GM18511 (cell line): ENCODE data around the gene VSTM1.

Source experiments
- ATAC-seq: cut with Tn5 transposase; IDR thresholded peaks from one replicate; pipeline ENCODE4 v1.9.1; 2021; ENCODE audit warnings: mild to moderate bottlenecking, moderate library complexity; ENCODE audit not compliant: unreplicated experiment

VSTM1 gene

DNA sequence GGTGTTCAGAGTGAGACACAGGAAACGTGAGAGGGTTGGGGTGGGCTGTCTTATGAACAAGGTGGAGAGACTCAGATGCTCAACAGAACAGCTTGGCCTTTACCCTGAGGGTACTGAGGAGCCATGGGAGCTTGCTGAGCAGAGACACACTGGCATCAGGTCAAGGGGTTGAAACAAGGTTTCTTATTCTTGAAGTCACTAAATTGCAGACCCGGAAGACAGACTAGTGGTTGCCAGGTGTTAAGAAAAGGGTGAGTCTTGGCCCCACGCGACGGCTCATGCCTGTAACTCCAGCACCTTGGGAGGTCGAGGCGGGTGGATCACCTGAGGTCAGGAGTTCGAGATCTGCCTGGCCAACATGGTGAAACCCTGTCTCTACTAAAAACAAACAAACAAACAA is 49.8 kb downstream of the VSTM1 start:
- no peak for ATAC-seq

DNA sequence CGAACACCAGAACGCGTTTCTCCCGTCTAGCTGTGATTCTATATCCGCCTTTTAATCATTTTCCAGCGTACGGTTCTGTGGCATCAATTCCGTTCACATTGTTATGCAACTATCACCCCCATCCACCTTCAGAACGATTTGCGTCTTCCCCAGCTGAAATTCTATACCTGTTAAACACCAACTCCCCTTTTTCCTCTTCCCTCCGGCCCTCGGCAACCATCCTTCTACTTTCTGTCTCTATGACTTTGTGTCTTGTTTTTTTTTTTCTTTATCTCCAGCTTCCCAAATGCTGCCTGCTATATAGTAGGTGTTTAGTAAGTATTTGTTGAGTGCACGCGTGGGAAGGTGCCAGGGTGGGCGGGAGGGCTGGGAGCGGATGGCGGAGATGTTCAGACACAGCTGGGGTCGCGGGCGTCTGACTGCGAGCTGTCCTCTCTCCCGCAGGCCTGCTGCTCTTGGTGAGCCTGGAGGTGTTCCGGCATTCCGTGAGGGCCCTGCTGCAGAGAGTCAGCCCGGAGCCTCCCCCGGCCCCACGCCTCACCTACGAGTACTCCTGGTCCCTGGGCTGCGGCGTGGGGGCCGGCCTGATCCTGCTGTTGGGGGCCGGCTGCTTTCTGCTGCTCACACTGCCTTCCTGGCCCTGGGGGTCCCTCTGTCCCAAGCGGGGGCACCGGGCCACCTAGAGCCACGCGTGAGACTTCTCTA is 52.0 kb downstream of the VSTM1 start:
- ATAC-seq: no peak

DNA sequence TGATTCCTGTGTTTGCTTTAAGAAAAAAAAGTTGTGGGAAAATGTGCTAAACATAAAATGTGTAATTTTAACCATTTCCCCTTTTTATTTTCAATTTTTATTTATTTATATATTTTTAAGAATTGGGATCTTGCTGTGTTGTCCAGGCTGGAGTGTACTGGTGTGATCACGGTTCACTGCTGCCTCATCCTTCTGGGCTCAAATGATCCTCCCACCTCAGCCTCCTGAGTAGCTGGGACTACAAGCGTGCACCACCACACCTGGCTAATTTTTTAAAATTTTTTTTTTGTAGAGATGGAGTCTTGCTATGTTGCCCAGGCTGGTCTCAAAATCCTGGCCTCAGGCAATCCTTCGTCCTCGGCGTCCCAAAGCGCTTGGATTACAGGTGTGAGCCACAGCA is 53.2 kb downstream of the VSTM1 start:
- ATAC-seq: no peak

DNA sequence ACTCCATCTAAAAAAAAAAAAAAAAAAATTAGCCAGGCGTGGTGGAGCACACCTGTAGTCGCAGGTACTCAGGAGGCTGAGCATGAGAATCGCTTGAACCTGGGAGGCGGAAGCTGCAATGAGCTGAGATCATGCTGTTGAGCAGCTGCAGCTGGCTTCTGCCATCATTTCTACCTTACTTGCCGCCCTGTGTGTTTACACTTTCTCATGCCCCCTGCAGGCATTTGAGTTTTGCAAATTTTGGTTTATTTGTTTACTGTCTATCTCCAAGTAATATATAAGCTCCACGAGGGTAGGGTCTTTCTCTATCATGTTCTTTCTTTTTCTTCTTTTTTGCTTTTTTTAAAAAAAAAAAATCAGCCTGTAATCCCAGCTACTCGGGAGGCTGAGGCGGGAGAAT is 54.3 kb downstream of the VSTM1 start:
- ATAC-seq: no peak

DNA sequence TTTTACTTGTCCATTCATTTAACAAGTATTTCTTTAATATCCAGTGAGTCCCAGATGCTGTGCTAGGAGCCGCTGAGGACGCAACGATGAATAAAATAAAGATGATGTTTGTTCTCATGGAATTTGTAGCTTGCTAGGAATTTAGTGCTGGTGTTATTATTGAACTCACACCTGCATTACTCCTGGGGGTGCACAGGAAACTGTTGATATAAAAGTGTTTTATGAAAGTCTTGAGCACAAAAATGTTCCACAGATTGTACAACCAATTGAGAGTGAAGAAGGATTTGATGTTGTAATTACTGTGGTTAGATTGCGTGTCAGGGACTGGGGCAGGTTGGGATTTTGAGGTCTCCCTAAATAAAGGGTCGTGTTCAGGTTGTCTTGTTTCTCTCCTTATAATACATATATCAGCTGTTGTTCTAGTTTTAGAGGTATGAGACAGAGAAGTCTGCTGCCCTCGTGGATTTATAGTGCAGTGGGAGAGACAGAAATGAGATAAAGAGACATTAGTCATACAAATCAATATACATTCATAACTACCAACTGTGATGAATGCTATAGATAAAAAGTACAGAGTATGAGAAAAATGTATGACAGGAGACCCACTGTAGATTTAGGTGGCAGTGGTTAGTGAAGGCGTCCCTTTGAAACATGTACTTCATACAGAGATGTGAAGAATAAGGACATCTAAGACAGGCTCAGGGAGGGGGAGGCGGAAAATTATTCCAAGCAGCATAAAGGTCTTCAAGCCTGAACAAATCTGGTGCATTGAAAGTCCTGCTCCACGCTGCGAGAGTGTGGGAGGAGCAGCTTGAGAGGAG is 61.0 kb downstream of the VSTM1 start:
- no peak for ATAC-seq

DNA sequence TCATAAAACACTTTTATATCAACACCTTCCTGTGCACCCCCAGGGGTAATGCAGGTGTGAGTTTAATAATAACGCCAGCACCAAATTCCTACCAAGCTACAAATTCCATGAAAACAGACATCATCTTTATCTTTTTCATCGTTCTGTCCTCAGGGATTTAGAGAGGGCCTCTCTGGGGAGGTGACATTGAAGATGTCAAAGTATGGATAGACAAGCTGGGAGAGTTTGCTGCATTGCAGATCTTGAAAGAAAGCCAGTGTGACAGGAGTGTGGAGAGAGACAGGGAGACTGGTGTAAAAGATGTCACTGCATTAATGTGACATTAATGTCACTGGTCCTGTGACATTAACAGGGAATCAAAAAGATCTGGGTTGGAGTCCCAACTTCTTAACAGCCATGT is 62.2 kb downstream of the VSTM1 start:
- no peak for ATAC-seq

DNA sequence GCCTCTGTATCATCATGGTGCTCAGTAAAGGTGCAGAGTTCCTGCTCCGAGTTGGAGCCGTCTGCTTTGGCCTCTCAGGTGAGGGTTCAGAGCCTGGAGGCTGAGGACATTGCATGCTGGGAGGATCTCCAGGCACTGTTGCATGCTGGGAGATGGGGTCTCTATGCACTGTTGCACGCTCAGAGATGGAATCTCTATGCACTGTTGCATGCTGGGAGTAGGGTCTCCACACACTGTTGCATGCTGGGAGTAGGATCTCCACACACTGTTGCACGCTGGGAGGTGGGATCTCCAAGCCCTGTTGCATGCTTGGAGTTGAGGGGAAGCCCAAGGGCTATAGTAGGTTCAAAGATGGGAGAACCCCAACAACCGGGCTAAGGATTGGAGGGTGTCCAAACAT is 64.0 kb downstream of the VSTM1 start:
- no peak for ATAC-seq

DNA sequence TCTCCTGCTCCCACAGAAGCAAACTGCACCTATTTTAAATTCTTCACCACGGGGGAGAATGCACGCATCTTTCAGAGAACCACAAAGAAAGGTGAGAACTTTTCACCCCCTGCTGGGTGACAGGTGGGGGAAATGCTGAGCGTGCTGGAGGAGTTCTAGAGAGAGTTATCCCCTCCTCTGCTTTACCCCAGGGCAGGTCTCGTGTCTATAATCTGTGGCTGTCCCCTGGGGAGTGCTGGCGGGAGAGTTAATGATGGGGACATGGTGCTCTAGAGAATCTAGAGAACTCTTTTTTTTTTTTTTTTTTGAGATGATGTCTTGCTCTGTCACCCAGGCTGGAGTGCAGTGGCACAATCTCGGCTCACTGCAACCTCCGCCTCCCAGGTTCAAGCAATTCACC is 65.5 kb downstream of the VSTM1 start:
- no peak for ATAC-seq

DNA sequence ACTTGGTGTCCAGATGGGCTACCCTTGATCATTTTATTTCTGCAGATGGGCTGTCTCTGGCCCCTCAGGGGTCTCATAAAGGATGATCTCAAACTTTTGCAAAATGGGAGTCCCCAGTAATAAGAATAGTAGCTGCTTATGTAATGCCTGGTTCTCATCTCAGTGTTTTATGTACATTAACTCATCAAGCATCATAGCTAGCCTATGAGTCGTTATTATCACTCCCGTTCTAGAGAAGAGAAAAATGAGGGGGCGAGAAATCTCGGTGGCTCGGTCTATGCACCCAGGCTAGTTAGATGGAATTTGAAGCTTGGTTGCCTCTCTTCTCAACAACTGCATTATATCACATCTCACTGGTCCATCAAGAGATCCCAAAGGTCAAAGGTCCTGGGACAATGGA is 68.9 kb downstream of the VSTM1 start:
- ATAC-seq: no peak

DNA sequence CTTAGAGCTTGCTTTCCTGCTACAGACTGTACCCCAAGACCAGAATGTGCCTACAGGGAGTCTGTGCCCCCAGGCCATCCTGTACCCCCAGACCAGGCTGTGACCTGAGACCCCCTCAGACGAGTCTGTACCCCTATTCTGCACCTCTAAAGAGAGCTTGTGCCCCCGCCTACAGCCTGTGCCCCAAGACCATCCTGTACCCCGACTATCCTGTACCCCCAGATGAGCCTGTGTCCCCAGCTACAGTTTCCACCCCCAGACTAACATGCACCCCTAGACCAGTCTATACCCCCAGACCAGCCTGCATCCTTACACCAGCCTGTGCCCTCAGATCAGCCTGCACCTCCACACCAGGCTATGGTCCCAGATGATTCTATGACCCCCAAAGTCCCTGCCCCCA is 70.2 kb downstream of the VSTM1 start:
- ATAC-seq: no peak

DNA sequence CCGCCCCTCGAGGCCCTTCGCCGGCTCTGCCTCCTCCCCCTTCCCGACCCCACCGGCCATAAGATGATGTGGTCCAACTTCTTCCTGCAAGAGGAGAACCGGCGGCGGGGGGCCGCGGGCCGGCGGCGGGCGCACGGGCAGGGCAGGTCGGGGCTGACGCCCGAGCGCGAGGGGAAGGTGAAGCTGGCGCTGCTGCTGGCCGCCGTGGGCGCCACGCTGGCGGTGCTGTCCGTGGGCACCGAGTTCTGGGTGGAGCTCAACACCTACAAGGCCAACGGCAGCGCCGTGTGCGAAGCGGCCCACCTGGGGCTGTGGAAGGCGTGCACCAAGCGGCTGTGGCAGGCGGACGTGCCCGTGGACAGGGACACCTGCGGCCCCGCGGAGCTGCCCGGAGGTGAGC is 70.9 kb downstream of the VSTM1 start:
- no peak for ATAC-seq

DNA sequence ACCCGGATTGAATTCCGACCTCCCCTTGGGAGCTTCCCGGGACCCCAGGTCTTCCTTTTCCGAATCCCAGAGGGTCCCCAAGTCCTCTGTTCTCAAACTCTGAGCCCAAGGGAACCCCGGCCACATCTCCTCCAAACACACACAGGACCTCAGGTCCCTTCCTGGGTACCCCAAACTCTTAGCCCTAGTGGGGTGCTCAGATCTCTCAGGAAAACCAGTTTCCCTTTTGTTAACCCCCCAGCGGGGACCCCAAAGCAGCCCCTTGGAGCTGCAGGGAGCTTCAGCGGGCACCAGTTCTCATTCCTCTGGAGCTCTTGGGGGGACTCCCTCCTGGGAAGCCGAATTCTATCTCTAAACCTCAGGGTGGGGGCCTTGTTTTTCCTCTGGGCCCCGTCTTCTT is 71.5 kb downstream of the VSTM1 start:
- ATAC-seq: no peak

DNA sequence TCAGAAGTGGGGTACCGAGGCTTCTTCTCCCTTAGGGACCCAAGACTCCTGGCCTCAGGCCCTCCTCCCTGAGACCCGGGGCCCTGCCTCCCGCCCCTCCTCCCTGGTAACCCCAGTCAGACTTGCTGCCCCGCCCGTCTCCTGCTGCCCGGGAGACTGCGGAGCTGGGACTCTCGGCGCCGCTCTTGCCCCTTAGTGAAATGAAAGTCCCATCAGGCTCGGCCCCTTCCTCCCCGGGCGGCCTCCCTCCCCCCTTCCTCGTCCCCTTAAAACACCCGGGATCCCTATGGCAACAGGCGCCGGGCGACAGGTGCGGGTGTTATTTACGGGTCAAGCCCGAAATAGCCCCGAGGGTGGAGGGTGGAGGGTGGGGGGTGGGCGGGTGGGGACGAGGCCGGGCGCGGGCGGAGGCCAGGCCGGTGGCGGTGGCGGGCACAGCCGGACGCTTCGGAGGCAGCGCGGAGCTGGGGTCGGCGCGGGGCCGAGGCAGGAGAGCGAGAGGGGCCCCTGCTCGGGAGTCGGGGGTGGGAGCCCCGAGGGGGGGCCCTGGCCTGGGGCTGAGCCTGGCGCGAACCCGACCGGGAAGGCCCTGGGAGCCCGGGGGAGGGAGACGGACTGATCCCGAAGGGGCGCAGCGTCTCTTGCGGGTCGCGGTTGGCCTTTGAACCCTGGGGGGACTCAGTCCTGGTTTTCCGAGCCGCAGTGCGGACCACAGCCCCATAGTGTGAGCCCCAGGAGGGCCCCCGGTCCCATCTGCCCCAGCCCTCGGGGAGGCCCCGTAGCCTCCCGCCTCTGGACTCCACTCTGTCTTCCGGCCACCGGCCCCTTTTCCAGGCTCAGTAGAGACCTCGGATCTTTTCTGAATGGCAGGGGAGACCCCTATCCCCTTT is 72.2 kb downstream of the VSTM1 start, which contains the start of gene CACNG6:
CACNG6 (plus strand) TSS at position 414 of the 890 bp plus-strand sequence. CDS start 1,241 bp downstream, outside the sequence.
- ATAC-seq: no peak
